ENCODE data around the gene USP32. TPM values are rescaled to one million over a fixed set of nuclear protein-coding genes. Genes with fewer than 3 reads are reported as not detected.

USP32 gene
- total RNA-seq, 1 donor from 2014 or later, result 11.9 TPM

- Histone ChIP-seq H3K36me3 (no peaks in the 10 kb centered on the region), H3K4me3 (no peak overlapping the region), H3K9me3 (no peaks in the 10 kb centered on the region), H3K27ac (no peak overlapping the region), H3K4me1 (no peaks in the 10 kb centered on the region), H3K27me3 (no peaks in the 10 kb centered on the region)
- intact Hi-C loops (cut with DNase I), result no loop called here
- DNase-seq (ENCODE audit: low spot score in 2 of 2), result no peak
- no peak for TF ChIP-seq CTCF (IDR thresholded peaks at IDR 0.05)
Observed at GRCh38 chr17:60325730-60326524, 66.0 kb downstream of the USP32 start.

DNA sequence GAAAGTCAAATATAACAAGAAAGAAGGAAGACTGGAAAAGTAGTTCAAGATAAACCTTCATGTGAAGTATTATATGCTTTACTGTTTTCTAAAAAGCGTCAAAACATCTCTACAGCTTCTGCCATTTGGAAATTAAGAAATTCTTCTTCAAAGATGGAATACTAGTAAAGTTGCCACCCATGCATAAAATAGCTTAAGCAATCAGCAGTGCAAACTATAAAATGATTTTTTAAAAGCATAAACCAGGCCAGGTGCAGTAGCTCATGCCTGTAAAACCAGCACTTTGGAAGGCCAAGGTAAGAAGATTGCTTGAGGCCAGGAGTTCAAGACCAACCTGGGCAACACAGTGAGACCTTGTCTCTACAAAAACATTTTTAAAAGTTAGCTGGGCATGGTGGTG, 68.2 kb downstream of the USP32 start:
- no peak for TF ChIP-seq CTCF (IDR thresholded peaks at IDR 0.05)
- H3K27ac ChIP-seq, result no peak overlapping the region

GRCh38 chr17:60322056-60322387, 69.9 kb downstream of the USP32 start:
- TF ChIP-seq CTCF (IDR thresholded peaks at IDR 0.05), result no peak

More for the DNA sequence above, 68.2 kb downstream of the USP32 start:
- Histone ChIP-seq H3K4me3 (no peak overlapping the region), H3K9me3 (no peaks in the 10 kb centered on the region), H3K27me3 (no peaks in the 10 kb centered on the region), H3K36me3 (no peaks in the 10 kb centered on the region), H3K4me1 (no peaks in the 10 kb centered on the region)
- intact Hi-C loops (cut with DNase I), result no loop called here
- no peak for DNase-seq (ENCODE audit: low spot score in 2 of 2)

DNA sequence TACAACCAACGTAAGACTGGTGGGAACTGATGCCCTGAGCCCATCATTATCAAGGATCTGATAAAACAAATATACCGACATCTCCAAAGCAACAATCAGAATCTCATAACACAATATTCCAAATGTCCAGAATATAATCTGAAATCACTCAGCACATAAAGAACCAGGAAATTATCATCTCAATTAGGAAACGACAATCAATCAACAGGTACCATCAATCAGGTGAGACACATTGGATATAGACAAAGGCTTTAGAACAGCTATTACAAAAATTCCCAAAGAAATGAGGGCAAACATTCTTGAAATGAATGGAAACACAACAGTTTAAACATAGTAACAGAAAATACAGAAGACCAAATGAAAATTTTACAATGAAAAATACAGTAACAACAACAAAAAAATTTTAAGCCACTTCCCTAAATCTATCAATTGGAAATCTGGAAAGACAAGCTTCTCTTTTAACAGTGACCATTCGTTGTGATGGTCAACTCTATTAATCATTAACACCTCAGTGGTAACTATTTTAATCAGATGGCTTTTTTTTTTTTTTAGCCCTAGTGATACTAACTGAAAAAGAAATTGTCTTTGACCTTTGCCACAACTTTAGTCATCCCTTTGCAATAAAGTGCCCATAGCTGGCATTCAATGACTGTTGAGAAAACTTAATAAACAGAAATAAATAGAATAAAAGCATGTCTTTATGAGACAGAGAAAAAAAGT, 70.4 kb downstream of the USP32 start:
- no peak overlapping the region for H3K27ac ChIP-seq
- no peaks in the 10 kb centered on the region for H3K9me3 ChIP-seq
- H3K27me3 ChIP-seq, result no peaks in the 10 kb centered on the region
- H3K4me1 ChIP-seq, result no peaks in the 10 kb centered on the region
- intact Hi-C loops (cut with DNase I), result no loop called here
- no peak for DNase-seq (ENCODE audit: low spot score in 2 of 2)
- H3K36me3 ChIP-seq, result no peaks in the 10 kb centered on the region
- no peak for TF ChIP-seq CTCF (IDR thresholded peaks at IDR 0.05)
- H3K4me3 ChIP-seq, result no peak overlapping the region

More at GRCh38 chr17:60322056-60322387, 69.9 kb downstream of the USP32 start:
- no peak for DNase-seq (ENCODE audit: low spot score in 2 of 2)
- H3K36me3 ChIP-seq, result no peaks in the 10 kb centered on the region
- intact Hi-C loops (cut with DNase I), result no loop called here
- no peak overlapping the region for H3K27ac ChIP-seq
- H3K4me1 ChIP-seq, result no peaks in the 10 kb centered on the region
- H3K9me3 ChIP-seq, result no peaks in the 10 kb centered on the region
- H3K27me3 ChIP-seq, result no peaks in the 10 kb centered on the region
- H3K4me3 ChIP-seq, result no peak overlapping the region

DNA sequence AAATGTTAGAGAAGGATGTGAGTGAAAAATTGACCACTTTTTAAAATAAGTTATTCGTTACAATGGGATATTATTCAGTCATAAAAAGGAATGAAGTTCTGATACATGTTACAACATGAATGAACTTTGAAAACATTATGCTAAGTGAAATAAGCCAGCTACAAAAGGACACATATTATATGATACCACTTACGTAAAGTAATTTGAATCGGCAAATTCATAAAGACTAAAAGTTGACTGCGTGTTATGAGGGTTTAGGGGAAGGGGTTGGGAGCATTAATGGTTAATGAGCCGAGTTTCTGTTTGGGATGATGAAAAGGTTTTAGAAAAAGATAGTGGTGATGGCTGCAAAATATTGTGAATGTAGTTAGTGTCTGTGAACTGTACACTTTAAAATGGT, 73.1 kb downstream of the USP32 start:
- no peak for TF ChIP-seq CTCF (IDR thresholded peaks at IDR 0.05)
- H3K9me3 ChIP-seq, result no peaks in the 10 kb centered on the region
- no peaks in the 10 kb centered on the region for H3K27me3 ChIP-seq
- no peaks in the 10 kb centered on the region for H3K36me3 ChIP-seq
- no peak for DNase-seq (ENCODE audit: low spot score in 2 of 2)
- no peak overlapping the region for H3K27ac ChIP-seq
- no peak overlapping the region for H3K4me3 ChIP-seq
- intact Hi-C loops (cut with DNase I), result no loop called here
- no peaks in the 10 kb centered on the region for H3K4me1 ChIP-seq

All from ascending aorta (tissue), 2 donors.